WTC11 (cell line): Measurements from ENCODE around the gene MIP. TPM values are rescaled to one million over a fixed set of nuclear protein-coding genes. Genes with fewer than 3 reads are reported as not detected.

Experiments used
- CREB1 ChIP-seq: sonication (generic); formaldehyde crosslinking; IDR thresholded peaks from 2 replicates; pipeline ENCODE4 v1.8.0; 2023; ENCODE audit warnings: mild to moderate bottlenecking, missing genetic modification reagents
- ERG ChIP-seq: fragments of 250-450 bp; sonication (Bioruptor Pico); IDR thresholded peaks from 2 replicates; pipeline ENCODE4 v1.8.0; 2021; ENCODE audit warnings: mild to moderate bottlenecking
- ETV6 ChIP-seq: sonication (generic); formaldehyde crosslinking; IDR thresholded peaks from 2 replicates; pipeline ENCODE4 v1.8.1; 2022; ENCODE audit warnings: mild to moderate bottlenecking, missing genetic modification reagents
- FOXK1 ChIP-seq: sonication (generic); formaldehyde crosslinking; IDR thresholded peaks from 2 replicates; pipeline ENCODE4 v1.8.0; 2022; ENCODE audit warnings: mild to moderate bottlenecking, moderate library complexity, missing genetic modification reagents
- FOXP1 ChIP-seq: sonication (generic); formaldehyde crosslinking; IDR thresholded peaks from 2 replicates; pipeline ENCODE4 v1.8.0; 2022; ENCODE audit warnings: missing genetic modification reagents, mild to moderate bottlenecking, moderate library complexity, borderline replicate concordance
- GTF2I ChIP-seq: fragments of 250-450 bp; sonication (Bioruptor Pico); conservative IDR thresholded peaks from 2 replicates; pipeline ENCODE4 v1.4.0; 2021; ENCODE audit warnings: mild to moderate bottlenecking
- JUN ChIP-seq: sonication (generic); formaldehyde crosslinking; IDR thresholded peaks from 2 replicates; pipeline ENCODE4 v1.8.0; 2023; ENCODE audit warnings: mild to moderate bottlenecking, missing genetic modification reagents
- MXD4 ChIP-seq: fragments of 250-450 bp; sonication (Bioruptor Pico); IDR thresholded peaks from 2 replicates; pipeline ENCODE4 v1.8.0; 2021; ENCODE audit warnings: mild to moderate bottlenecking, moderate library complexity, borderline replicate concordance
- NFATC4 ChIP-seq: fragments of 250-450 bp; sonication (Bioruptor Pico); IDR thresholded peaks from 2 replicates; pipeline ENCODE4 v1.9.0; 2021; ENCODE audit warnings: mild to moderate bottlenecking
- NR2C2 ChIP-seq: sonication (generic); formaldehyde crosslinking; IDR thresholded peaks from 2 replicates; pipeline ENCODE4 v1.8.0; 2022; ENCODE audit warnings: mild to moderate bottlenecking, missing genetic modification reagents
- OVOL2 ChIP-seq: fragments of 250-450 bp; sonication (Bioruptor Pico); IDR thresholded peaks from 2 replicates; pipeline ENCODE4 v1.9.0; 2021; ENCODE audit warnings: mild to moderate bottlenecking, borderline replicate concordance
- RELA ChIP-seq: sonication (generic); formaldehyde crosslinking; IDR thresholded peaks from 2 replicates; pipeline ENCODE4 v1.8.1; 2022; ENCODE audit warnings: missing genetic modification reagents, mild to moderate bottlenecking, borderline replicate concordance
- SMAD4 ChIP-seq: sonication (generic); formaldehyde crosslinking; IDR thresholded peaks from 2 replicates; pipeline ENCODE4 v1.8.0; 2022; ENCODE audit warnings: mild to moderate bottlenecking, missing genetic modification reagents
- USF1 ChIP-seq: sonication (generic); formaldehyde crosslinking; IDR thresholded peaks from 2 replicates; pipeline ENCODE4 v1.8.0; 2022; ENCODE audit warnings: mild to moderate bottlenecking, missing genetic modification reagents
- ZNF138 ChIP-seq: sonication (generic); formaldehyde crosslinking; conservative IDR thresholded peaks from 2 replicates; pipeline ENCODE4 v1.8.1; 2022; ENCODE audit warnings: mild to moderate bottlenecking, moderate library complexity, missing genetic modification reagents
- ZNF219 ChIP-seq: sonication (generic); formaldehyde crosslinking; IDR thresholded peaks from 2 replicates; pipeline ENCODE4 v1.8.0; 2023; ENCODE audit warnings: missing genetic modification reagents, mild to moderate bottlenecking, borderline replicate concordance
- ZNF317 ChIP-seq: sonication (generic); formaldehyde crosslinking; IDR thresholded peaks from 2 replicates; pipeline ENCODE4 v1.8.1; 2023; ENCODE audit warnings: low read depth, mild to moderate bottlenecking, moderate library complexity, missing genetic modification reagents, borderline replicate concordance
- ZNF396 ChIP-seq: fragments of 250-450 bp; sonication (Bioruptor Pico); IDR thresholded peaks from 2 replicates; pipeline ENCODE4 v1.8.0; 2021; ENCODE audit warnings: mild to moderate bottlenecking, moderate library complexity, borderline replicate concordance
- total RNA-seq: library from RNA; stranded (reverse); gene quantifications from 3 replicates; pipeline ENCODE4 v1.2.3, GENCODE V29; 2021
- TF ChIP-seq, protein P1 (sequence below): sonication (generic); formaldehyde crosslinking; IDR thresholded peaks from 2 replicates; pipeline ENCODE4 v1.8.1; 2023; ENCODE audit warnings: mild to moderate bottlenecking, missing genetic modification reagents
- TF ChIP-seq, protein P2 (sequence below): fragments of 250-450 bp; sonication (Bioruptor Pico); IDR thresholded peaks from 2 replicates; pipeline ENCODE4 v1.9.0; 2021; ENCODE audit warnings: mild to moderate bottlenecking
- TF ChIP-seq, protein P3 (sequence below): sonication (generic); formaldehyde crosslinking; IDR thresholded peaks from 2 replicates; pipeline ENCODE4 v1.8.0; 2023; ENCODE audit warnings: missing genetic modification reagents
- TF ChIP-seq, protein P4 (sequence below): sonication (generic); formaldehyde crosslinking; IDR thresholded peaks from 2 replicates; pipeline ENCODE4 v1.8.1; 2022; ENCODE audit warnings: missing genetic modification reagents, borderline replicate concordance
- TF ChIP-seq, protein P5 (sequence below): sonication (generic); formaldehyde crosslinking; IDR thresholded peaks from 2 replicates; pipeline ENCODE4 v1.8.1; 2023; ENCODE audit warnings: mild to moderate bottlenecking, moderate library complexity, missing genetic modification reagents

The MIP gene
- total RNA-seq, 1 experiment from 2014 or later, result not detected

GRCh38 chr12:56448860-56449621 is 5.4 kb downstream of the MIP start, which contains the start of gene TIMELESS (continued):
- TF ChIP-seq, protein P1, sequence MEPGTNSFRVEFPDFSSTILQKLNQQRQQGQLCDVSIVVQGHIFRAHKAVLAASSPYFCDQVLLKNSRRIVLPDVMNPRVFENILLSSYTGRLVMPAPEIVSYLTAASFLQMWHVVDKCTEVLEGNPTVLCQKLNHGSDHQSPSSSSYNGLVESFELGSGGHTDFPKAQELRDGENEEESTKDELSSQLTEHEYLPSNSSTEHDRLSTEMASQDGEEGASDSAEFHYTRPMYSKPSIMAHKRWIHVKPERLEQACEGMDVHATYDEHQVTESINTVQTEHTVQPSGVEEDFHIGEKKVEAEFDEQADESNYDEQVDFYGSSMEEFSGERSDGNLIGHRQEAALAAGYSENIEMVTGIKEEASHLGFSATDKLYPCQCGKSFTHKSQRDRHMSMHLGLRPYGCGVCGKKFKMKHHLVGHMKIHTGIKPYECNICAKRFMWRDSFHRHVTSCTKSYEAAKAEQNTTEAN (CRISPR knock-in tag), result no peak
- TF ChIP-seq JUN (CRISPR knock-in tag), result no peak
- TF ChIP-seq ZNF219 (CRISPR knock-in tag), result no peak
- peak; percentile 82; the same call in 1 of the 2 replicates for TF ChIP-seq ZNF138
- peak; percentile 61 for TF ChIP-seq FOXK1 (CRISPR knock-in tag)
- TF ChIP-seq ZNF396 (CRISPR knock-in tag), result no peak
- TF ChIP-seq NR2C2 (CRISPR knock-in tag), result no peak
- TF ChIP-seq, protein P2, sequence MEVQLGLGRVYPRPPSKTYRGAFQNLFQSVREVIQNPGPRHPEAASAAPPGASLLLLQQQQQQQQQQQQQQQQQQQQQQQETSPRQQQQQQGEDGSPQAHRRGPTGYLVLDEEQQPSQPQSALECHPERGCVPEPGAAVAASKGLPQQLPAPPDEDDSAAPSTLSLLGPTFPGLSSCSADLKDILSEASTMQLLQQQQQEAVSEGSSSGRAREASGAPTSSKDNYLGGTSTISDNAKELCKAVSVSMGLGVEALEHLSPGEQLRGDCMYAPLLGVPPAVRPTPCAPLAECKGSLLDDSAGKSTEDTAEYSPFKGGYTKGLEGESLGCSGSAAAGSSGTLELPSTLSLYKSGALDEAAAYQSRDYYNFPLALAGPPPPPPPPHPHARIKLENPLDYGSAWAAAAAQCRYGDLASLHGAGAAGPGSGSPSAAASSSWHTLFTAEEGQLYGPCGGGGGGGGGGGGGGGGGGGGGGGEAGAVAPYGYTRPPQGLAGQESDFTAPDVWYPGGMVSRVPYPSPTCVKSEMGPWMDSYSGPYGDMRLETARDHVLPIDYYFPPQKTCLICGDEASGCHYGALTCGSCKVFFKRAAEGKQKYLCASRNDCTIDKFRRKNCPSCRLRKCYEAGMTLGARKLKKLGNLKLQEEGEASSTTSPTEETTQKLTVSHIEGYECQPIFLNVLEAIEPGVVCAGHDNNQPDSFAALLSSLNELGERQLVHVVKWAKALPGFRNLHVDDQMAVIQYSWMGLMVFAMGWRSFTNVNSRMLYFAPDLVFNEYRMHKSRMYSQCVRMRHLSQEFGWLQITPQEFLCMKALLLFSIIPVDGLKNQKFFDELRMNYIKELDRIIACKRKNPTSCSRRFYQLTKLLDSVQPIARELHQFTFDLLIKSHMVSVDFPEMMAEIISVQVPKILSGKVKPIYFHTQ, result no peak
- peak; percentile 84 for TF ChIP-seq ETV6 (CRISPR knock-in tag)
- TF ChIP-seq GTF2I (CRISPR knock-in tag), result no peak
- no peak for TF ChIP-seq SMAD4 (CRISPR knock-in tag)
- TF ChIP-seq OVOL2 (CRISPR knock-in tag), result no peak
- TF ChIP-seq NFATC4 (CRISPR knock-in tag), result no peak
- TF ChIP-seq RELA (CRISPR knock-in tag), result 0 out of 2 replicates have a peak, but pooled peaks have one; percentile 25
- no peak for TF ChIP-seq ZNF317 (CRISPR knock-in tag)
- no peak for TF ChIP-seq ERG (CRISPR knock-in tag)
- TF ChIP-seq, protein P3, sequence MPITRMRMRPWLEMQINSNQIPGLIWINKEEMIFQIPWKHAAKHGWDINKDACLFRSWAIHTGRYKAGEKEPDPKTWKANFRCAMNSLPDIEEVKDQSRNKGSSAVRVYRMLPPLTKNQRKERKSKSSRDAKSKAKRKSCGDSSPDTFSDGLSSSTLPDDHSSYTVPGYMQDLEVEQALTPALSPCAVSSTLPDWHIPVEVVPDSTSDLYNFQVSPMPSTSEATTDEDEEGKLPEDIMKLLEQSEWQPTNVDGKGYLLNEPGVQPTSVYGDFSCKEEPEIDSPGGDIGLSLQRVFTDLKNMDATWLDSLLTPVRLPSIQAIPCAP (CRISPR knock-in tag), result no peak
- TF ChIP-seq, protein P4, sequence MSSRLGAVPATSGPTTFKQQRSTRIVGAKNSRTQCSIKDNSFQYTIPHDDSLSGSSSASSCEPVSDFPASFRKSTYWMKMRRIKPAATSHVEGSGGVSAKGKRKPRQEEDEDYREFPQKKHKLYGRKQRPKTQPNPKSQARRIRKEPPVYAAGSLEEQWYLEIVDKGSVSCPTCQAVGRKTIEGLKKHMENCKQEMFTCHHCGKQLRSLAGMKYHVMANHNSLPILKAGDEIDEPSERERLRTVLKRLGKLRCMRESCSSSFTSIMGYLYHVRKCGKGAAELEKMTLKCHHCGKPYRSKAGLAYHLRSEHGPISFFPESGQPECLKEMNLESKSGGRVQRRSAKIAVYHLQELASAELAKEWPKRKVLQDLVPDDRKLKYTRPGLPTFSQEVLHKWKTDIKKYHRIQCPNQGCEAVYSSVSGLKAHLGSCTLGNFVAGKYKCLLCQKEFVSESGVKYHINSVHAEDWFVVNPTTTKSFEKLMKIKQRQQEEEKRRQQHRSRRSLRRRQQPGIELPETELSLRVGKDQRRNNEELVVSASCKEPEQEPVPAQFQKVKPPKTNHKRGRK (CRISPR knock-in tag), result no peak
- TF ChIP-seq FOXP1, result no peak; the same call in 1 of the 2 replicates
- TF ChIP-seq MXD4 (CRISPR knock-in tag), result no peak
- TF ChIP-seq, protein P5, sequence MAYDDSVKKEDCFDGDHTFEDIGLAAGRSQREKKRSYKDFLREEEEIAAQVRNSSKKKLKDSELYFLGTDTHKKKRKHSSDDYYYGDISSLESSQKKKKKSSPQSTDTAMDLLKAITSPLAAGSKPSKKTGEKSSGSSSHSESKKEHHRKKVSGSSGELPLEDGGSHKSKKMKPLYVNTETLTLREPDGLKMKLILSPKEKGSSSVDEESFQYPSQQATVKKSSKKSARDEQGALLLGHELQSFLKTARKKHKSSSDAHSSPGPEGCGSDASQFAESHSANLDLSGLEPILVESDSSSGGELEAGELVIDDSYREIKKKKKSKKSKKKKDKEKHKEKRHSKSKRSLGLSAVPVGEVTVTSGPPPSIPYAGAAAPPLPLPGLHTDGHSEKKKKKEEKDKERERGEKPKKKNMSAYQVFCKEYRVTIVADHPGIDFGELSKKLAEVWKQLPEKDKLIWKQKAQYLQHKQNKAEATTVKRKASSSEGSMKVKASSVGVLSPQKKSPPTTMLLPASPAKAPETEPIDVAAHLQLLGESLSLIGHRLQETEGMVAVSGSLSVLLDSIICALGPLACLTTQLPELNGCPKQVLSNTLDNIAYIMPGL (CRISPR knock-in tag), result no peak
- TF ChIP-seq CREB1 (CRISPR knock-in tag), result peak; percentile 79
- TF ChIP-seq USF1 (CRISPR knock-in tag), result peak; percentile 95
